Activated T-cell treated with anti-CD3 and anti-CD28 coated beads, Interleukin-2, amount 50 U/mL, for 4 hours (primary cell): ENCODE measurements around the gene ASB10. TPM values are rescaled to one million over a fixed set of nuclear protein-coding genes. Genes with fewer than 3 reads are reported as not detected.

Experiments
- ATAC-seq, 2 donors: fragments of 200-7000 bp; cut with Tn5 transposase; one replicate each; pipeline ENCODE4 v1.10.0; 2021
- DNase-seq: peaks from one replicate; pipeline ENCODE4 v3.0.0-alpha.2; 2020
- H3K27me3 Mint-ChIP-seq: one replicate; pipeline ENCODE4 v1.8.0; 2021; ENCODE audit warnings: low read depth, mixed read lengths
- H3K36me3 Mint-ChIP-seq: one replicate; pipeline ENCODE4 v1.8.0; 2022; ENCODE audit warnings: mixed read lengths; ENCODE audit not compliant: insufficient read depth
- H3K4me1 Mint-ChIP-seq: one replicate; pipeline ENCODE4 v1.8.0; 2021; ENCODE audit warnings: low read depth, mixed read lengths
- H3K4me3 Mint-ChIP-seq: one replicate; pipeline ENCODE4 v1.8.0; 2021; ENCODE audit warnings: mild to moderate bottlenecking, moderate library complexity, mixed read lengths
- H3K9me3 Mint-ChIP-seq: one replicate; pipeline ENCODE4 v1.8.0; 2021; ENCODE audit warnings: mixed read lengths
- total RNA-seq, 3 donors: library from RNA; stranded (reverse); gene quantifications; one replicate each; pipeline ENCODE4 v1.2.1, GENCODE V29; 2021

The ASB10 gene
- total RNA-seq, 3 donors from 2014 or later: not detected

DNA sequence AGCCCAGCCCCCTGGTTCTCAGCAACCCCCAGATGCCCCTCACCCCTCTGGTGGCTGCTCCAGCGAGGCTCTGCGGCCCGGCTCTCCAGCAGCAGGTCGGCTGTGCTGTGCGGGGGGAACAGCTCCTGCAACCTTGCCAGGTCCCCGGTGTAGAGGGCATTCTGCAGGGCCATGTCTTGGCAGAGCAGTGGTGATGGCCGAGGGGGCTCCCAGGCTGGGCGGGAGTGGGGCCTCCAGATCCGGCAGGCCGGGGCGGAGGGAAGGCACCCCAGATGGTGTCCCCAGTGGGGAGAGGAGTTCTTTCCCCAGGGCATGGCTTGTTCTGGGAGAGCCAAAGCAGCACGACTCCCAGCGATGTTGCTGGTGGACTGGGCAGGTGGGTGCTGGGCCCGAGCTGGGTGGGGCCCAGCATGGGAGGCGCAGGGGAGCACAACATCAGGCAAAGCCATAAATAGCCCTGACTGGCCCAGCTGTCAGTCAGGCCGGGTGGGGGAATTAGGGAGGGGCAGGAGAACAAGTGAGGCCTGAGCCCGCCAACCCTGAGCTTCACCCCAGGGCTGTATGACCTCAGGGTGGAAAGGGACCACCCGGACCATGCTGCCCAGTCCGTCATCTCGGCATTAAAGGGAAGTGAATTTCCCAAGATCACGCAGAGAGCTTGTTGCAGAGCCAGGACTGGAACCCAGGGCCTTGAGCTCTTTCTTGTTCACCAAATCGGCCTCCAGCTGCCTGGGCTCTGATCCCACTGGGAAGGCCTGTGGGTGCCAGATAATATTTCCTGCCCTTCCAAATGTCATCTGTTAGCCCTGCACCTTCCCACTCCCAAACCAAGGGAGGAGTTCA lies 580 bp upstream of the ASB10 start:
- Mint-ChIP-seq H3K36me3 (no peaks in the 10 kb centered on the region), H3K27me3 (peaks cover 1% of the 10 kb centered on the region), H3K4me1 (no peaks in the 10 kb centered on the region), H3K9me3 (no peaks in the 10 kb centered on the region), H3K4me3 (no peak overlapping the region)
- DNase-seq: no peak
- ATAC-seq: no peak

DNA sequence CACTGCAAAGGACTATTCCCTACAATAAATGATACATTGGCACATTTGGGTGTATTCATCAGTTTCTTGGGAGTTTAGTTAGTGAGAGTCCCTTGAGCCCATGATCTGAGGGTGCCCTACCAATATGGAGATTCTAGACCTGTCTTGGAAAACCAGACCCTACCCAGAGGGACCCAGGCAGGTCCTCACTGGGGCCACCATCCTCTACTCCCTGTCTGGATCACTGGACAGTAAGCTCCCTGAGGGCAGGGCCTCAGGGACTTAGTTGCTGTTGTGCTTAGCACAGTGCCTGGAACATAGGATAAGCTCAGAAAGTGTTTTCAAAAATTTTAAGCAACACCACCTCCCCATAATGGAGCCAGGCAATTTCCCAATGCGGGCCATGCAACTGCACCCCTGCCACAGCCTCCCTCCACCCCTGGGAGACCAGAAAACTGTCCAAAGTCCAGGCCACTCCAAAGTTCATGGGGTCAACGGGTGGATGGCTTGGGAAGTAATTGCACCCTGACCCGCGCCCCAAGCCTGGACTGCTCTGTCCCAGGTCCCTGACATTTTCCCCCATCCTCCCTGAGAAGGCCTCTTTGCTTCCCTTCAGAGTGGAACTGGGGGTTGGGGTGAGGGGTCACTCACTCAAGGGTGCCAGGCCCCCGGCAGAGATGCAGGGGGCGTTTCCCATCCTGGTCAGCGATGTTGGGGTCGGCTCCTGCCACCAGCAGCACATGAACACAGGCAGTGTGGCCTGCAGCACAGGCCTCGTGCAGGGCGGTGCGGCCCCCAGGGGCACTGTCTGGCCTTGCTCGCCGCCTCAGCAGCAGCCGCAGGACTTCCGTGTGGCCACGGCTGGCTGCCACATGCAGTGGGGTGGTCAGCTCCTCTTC lies 1.0 kb downstream of the ASB10 start:
- H3K9me3 Mint-ChIP-seq: no peaks in the 10 kb centered on the region
- DNase-seq: no peak
- H3K27me3 Mint-ChIP-seq: peaks cover 6% of the 10 kb centered on the region
- no peaks in the 10 kb centered on the region for H3K4me1 Mint-ChIP-seq
- no peak for ATAC-seq
- no peaks in the 10 kb centered on the region for H3K36me3 Mint-ChIP-seq
- H3K4me3 Mint-ChIP-seq: no peak overlapping the region

DNA sequence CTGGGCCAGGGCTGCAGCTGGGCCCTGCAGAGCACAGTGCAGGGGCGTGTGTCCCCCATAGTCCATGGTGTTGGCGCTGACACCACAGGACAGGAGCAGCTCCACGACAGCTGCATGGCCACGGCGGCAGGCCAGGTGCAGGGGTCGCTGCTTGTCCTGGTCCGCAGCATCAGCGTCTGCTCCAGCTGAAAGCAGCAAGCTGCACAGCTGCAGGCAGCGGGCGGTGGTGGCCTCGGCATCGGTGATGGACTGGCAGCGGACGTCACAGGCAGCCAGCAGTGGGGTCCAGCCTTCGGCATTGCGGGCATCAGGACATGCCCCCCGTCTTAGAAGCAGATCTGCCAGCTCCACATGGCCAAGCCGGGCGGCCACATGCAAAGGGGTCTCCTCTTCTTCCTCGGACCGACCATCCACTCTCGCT lies 6.0 kb downstream of the ASB10 start:
- no peaks in the 10 kb centered on the region for H3K4me1 Mint-ChIP-seq
- no peak for DNase-seq
- peaks cover 12% of the 10 kb centered on the region for H3K27me3 Mint-ChIP-seq
- no peaks in the 10 kb centered on the region for H3K9me3 Mint-ChIP-seq
- no peaks in the 10 kb centered on the region for H3K36me3 Mint-ChIP-seq
- ATAC-seq: no peak
- no peak overlapping the region for H3K4me3 Mint-ChIP-seq

DNA sequence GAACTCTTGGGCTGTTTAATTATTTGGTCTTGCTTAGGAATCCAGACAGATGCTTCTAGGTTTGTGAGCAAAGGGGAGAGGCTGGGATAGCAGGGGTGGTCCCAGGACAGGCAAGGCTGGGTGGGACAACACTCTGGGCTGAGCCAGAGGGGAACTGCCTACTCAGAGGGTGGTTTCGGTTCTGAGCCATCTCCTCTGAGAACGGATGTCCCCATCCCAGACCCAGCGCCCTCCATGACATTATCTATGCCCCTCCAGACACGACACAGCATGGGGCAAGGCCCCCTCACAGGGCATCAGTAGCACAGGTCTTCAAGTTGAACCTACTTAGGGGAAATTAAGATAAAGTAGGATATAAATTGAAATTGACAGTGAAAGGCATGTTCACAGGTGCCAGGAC lies 7.1 kb downstream of the ASB10 start:
- Mint-ChIP-seq H3K4me3 (no peak overlapping the region), H3K27me3 (peaks cover 12% of the 10 kb centered on the region), H3K9me3 (no peaks in the 10 kb centered on the region), H3K36me3 (no peaks in the 10 kb centered on the region), H3K4me1 (no peaks in the 10 kb centered on the region)
- no peak for ATAC-seq
- no peak for DNase-seq

DNA sequence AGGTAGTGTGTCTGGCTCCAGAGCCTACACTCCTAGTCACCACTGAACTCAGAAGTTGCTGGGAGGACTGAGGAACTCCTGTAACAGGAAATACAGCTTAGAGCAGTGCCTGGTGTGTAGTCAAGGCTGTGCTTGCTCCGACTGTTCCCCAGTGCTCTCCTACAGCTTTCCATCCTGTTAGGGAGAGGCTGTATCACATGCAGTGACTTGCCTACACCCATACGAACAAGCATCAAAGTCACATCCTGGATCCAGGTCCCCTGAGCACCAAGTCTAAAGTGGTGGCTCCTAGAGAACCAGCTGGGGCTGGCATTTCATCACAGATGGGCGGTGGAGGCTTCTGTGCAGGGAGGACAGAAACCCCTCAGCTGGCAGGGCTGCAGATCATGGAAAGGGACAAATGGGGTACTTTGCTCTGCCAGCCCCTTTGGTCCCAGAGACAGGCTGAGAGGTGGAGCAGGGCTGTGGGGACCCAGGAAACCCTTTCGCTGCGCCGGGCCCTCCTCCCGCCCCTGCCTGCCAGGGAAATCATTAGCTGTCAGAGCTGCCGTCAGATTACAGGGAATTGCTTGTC lies 7.7 kb downstream of the ASB10 start:
- Mint-ChIP-seq H3K9me3 (no peaks in the 10 kb centered on the region), H3K27me3 (peaks cover 15% of the 10 kb centered on the region), H3K36me3 (no peaks in the 10 kb centered on the region), H3K4me3 (no peak overlapping the region), H3K4me1 (no peaks in the 10 kb centered on the region)
- ATAC-seq (no peak), DNase-seq (no peak)

DNA sequence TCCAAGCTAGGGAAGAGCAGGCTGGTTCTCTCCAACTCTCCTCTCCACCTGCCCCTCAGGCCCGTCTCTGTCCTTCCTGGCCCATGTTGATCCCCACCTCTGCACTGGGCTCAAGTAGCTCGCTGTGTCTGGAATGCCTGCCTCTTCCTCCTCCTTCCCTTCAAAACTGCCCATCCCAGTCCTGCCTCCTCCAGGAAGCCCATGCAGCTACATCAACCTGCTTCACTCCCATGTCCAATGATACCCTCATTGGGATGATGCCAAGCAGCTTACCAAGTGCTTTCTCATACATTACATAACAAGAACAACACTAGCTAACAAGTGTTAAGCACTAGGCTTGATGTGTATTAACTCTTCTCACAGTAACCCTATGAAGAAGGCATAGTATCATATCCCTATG lies 8.2 kb downstream of the ASB10 start:
- Mint-ChIP-seq H3K4me3 (no peak overlapping the region), H3K27me3 (peaks cover 16% of the 10 kb centered on the region), H3K36me3 (no peaks in the 10 kb centered on the region), H3K9me3 (no peaks in the 10 kb centered on the region), H3K4me1 (no peaks in the 10 kb centered on the region)
- ATAC-seq (no peak), DNase-seq (no peak)

DNA sequence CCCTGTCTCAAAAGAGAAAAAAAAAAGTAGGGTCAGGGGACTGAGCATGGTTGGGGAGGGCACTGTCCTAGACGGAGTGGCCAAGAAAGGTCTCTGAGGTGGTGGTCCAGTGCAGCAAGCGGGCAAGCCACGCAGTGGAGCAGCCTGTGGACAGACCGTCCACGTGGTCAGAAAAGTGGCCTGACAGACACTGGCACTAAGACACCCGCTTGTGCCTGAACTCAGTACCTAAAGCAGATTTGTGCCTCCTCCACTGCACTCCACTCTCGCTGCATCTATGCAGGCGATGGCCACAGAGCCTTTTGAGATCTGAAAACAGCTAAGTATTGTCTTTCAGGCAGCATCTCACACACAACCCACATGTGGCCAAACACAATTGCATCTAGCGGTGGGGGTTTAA lies 8.8 kb downstream of the ASB10 start:
- ATAC-seq: no peak
- Mint-ChIP-seq H3K36me3 (no peaks in the 10 kb centered on the region), H3K4me3 (no peak overlapping the region), H3K4me1 (no peaks in the 10 kb centered on the region), H3K27me3 (peaks cover 22% of the 10 kb centered on the region), H3K9me3 (no peaks in the 10 kb centered on the region)
- DNase-seq: no peak

DNA sequence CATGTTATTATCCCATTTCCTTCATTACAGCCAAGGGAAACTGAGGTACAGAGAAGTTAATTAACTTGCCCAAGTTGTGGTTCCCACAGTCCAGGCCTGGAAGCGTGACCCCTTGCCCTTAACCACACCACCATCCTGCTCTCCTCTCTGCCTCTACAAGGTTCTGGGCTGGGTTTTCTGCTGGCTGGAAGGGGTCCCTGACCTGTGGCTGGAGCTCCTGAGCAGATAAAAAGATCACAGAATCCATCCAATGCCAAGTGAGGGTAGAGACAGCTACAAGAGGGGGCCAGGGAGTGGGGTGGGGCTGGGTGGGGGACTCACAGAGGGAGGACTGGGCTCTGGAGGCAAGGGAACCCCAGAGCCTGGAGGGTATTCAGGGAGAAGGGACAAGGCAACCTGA lies 9.7 kb downstream of the ASB10 start:
- DNase-seq (no peak), ATAC-seq (no peak)
- no peaks in the 10 kb centered on the region for H3K36me3 Mint-ChIP-seq
- peaks cover 6% of the 10 kb centered on the region for H3K4me1 Mint-ChIP-seq
- peaks cover 30% of the 10 kb centered on the region for H3K27me3 Mint-ChIP-seq
- no peak overlapping the region for H3K4me3 Mint-ChIP-seq
- no peaks in the 10 kb centered on the region for H3K9me3 Mint-ChIP-seq

DNA sequence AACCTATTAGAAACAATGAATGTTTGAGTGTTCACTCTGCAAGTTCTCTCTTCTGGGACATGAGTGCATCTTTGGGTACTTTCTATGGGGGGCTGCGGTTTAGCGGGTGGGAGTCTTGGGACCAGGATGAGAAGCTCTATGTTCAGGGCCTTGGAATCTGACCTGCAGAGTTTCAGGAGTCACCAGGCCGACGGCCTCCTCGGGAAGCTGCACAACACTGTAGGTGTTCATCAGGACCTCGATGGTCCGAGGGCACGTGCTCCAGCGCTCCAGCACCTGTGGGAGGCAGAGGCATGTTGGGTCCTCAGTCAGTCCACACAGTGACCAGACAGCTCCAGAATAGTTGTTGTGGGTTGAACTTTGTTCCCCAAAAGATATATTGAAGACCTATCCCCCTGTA lies 10.6 kb downstream of the ASB10 start:
- peaks cover 6% of the 10 kb centered on the region for H3K4me1 Mint-ChIP-seq

DNA sequence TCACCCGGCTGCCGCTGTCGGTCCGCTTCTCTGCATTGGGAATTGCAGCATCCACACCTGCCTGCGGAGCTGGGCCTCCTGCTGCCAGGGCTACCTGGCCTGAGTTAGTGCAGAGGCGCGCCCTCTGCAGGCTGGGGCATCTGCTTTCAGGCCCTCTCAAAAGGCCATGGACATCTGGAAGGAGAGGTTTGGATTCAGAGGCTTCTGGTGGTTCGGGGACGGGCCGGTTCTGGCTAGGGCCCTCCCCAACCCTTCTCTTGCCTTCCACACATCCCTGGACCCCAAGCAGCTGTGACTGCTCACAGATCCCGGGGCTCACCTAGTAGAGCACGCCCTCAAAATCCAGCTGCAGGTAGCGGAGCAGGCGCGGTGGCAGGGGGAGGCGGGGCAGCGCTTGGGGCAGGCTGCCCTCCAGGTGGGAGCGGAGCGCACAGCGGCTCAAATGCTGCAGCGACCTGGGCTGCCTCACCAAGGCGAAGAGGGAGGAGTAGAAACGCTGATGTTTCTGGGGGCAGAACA lies 11.2 kb downstream of the ASB10 start:
- Mint-ChIP-seq H3K27me3 (peaks cover 32% of the 10 kb centered on the region), H3K9me3 (no peaks in the 10 kb centered on the region), H3K4me3 (no peak overlapping the region), H3K4me1 (peaks cover 6% of the 10 kb centered on the region), H3K36me3 (no peaks in the 10 kb centered on the region)
- DNase-seq: no peak
- ATAC-seq: no peak

More for the DNA sequence above, 10.6 kb downstream of the ASB10 start:
- no peaks in the 10 kb centered on the region for H3K36me3 Mint-ChIP-seq
- DNase-seq: no peak
- H3K9me3 Mint-ChIP-seq: no peaks in the 10 kb centered on the region
- ATAC-seq: no peak
- H3K27me3 Mint-ChIP-seq: peaks cover 29% of the 10 kb centered on the region
- H3K4me3 Mint-ChIP-seq: no peak overlapping the region

DNA sequence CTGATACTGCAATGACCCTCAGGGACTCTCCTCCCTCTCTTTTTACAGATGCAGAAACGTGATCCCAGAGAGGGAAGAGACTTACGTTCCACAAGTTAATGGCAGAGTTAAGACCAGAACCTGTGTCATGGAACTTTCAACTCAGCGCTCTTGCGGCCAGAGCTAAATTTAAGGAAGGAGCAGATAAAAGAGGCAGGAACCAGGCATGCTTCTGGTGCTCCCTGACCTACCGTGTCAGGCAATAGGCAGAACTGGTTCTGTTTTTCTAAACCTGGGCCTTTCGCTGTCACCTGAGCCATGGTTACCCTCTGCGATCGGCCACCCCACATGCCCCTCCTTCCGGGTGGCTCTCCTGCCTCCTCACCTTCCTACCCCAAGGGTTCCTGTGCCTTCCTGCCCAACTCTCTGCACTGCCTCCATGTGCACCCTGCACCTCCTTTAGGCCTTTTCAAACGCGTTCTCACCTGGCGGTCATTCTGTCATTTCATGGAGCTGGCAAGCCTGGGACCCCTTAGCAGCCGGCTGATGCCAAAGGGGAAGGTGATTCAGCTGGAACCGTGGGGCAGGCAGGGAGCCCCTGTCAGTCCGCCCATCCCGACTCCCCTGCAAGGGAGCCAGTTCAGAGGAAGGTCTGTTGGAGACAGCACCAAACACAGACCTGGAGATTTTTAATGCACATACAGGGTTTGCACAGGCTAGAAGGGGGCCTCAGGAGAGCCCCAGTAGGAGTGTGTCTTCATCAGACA lies 11.8 kb downstream of the ASB10 start:
- Mint-ChIP-seq H3K4me1 (peaks cover 6% of the 10 kb centered on the region), H3K9me3 (no peaks in the 10 kb centered on the region), H3K27me3 (peaks cover 31% of the 10 kb centered on the region), H3K36me3 (no peaks in the 10 kb centered on the region), H3K4me3 (no peak overlapping the region)
- DNase-seq: no peak
- ATAC-seq: no peak

DNA sequence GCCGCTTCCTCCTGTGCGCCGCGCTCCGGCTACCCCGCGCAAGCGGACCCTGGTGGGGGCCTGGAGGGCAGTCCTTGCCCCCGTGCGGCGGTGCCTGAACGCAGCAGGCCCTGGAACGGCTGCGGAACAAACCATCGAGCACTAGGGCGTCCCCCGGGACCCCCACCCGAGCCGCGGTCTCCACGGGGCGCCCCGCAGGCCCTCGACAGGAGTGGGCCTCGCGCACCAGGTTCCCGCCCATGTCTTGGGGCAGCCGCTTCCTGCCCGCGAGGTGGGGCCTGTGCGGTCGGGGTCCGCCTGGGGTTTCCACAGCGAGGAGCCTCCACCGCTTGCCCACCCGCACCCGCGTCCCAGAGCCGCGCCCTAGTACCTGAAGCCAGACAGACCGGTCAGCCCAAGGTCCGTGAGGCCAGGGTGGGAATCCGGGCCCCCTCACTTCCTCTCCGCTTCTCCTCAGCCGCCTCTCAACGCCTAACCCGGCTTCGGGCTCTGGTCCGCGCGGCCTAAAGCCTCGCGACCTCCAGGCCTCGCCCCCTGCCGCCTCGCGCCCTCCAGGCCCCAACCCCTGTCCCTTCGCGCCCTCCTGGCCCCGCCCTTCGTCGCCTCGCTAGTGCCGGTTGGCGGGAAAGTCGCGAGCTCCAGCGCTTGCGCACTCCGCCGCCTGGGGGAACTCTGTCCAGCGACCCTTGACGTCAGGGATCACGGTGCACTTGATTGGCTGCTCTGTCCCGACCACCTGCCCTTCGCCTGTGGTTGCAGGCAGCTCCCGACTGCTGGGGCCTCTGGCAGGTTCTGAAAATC lies 12.6 kb downstream of the ASB10 start:
- peaks cover 36% of the 10 kb centered on the region for H3K27me3 Mint-ChIP-seq
- peaks cover 6% of the 10 kb centered on the region for H3K4me1 Mint-ChIP-seq
- H3K36me3 Mint-ChIP-seq: no peaks in the 10 kb centered on the region
- no peak overlapping the region for H3K4me3 Mint-ChIP-seq
- ATAC-seq (peak; percentile 43 to 46), DNase-seq (no peak)
- no peaks in the 10 kb centered on the region for H3K9me3 Mint-ChIP-seq
